GM19351 (cell line): ENCODE data around the gene LCP2.

ENCODE experiments used
- ATAC-seq: cut with Tn5 transposase; IDR thresholded peaks from one replicate; pipeline ENCODE4 v1.9.1; 2021; ENCODE audit warnings: mild to moderate bottlenecking, moderate library complexity; ENCODE audit not compliant: unreplicated experiment

Gene LCP2

DNA sequence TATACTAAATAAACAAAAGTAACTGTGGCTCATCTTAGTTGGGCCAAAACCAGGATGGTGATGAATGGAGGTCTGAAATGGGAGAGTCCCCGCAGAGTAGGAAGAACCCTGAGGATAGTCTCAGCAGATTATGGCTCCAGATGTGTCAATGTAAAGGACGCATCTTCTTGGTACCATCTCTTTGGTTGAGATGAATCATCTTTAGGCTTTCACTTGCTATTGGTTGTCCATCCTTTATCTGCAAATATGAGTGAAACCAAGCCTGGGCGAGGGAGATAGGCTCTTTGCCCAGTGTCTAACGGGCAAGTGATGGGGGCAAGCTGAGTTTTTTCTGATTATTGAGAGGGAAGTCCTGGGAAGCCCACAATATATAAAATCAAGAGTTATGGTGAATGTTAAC, 19.4 kb upstream of the LCP2 start:
- no peak for ATAC-seq

DNA sequence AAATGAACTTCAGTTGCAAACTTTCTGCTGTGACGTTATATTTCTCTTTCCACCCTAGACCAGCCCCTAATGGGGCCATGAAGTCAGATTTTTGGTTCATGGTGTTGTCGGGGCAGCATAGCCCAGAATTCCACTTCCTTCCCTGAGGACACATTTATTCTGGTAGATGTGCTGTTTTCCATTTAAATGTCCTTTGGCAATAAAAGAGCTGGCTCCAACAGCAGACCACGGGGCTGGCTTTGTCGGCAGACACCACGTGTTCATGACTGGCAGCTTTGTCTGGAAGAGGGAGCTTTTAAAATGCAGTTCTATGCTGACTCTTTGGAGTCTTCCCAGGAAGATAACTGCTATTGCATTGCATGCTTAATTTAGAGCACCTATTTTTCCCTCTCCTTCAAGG, 17.6 kb upstream of the LCP2 start:
- no peak for ATAC-seq

DNA sequence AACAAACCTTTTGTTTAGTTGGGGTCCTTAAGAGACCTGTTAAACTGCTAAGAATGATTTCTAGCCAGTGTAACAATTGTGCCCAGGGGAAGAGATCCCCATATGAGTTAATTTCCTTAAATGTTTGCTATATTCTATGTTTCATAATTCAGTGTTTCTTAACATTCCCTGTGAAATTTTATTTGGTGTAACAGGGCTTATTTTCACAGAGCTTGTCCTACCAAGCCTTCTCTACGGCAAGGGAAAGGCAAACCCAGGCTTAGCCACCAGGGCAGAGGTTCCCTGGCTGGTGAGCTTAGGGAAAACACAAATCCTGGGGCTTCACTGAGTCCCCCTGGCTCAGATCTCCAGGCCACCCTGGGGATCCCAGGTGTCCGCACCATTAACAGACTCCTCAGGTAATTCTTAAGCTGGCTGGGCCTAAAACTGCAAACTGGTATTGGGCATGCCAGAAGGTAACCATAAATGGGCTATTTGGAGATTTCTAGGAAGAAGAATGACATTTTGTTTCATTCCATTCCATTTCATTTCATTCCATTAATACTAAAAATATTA, 17.0 kb upstream of the LCP2 start:
- no peak for ATAC-seq

DNA sequence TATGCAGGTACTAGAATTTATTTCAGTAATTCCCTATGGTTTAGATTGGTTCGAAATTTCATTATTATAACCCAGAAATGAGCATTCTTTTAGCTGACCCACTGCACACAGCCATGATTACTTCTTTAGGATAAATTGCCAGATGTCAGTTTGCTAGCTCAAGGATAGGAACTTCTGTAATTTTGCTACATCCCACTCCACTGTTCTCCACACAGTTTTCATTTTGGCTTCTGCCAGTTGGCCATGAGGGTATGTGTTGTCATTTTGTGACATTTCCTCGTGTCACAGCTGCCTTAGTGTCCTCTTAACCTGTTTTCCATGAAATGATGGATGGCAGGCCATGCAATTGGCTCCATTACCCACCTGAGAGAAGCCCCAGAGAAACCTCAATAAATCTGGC, 16.2 kb upstream of the LCP2 start:
- ATAC-seq = no peak

DNA sequence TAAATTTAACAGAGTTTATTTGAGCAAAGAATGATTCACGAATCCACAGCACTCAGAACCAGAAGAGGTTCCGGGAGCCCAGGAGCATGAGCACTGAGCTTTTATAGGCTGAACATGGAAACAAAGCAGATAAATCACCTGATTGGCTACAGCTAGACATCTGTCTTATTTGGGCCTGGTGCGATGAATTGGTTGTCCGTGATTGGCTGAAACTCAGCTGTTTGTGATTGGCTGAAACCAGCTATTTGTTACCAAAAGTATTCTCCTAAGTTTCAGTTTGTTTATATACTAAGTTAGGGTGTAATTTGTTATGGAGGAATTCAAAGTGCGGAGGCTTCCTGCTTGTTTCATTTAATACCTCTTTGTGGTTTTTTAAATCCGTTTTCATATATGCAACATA, 15.8 kb upstream of the LCP2 start:
- no peak for ATAC-seq

DNA sequence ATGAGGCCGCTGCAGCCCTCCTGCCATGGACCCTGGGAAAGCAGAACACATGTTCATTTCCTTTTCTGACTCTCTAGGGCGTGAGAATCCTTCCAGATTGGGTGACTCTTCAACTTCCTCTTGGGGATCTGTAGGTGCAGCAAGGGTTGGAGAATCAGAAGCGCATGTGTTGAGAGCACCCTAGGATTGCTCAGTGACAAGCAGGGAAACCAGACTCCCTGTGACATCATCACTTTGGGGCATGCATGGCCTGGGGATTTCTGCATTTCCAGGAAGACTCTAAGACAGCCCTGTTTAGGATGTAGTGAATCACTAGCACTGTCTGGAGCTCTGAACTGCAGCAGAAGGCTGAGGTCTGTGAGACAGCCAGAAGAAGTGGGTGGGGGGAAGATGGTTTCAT, 15.1 kb upstream of the LCP2 start:
- ATAC-seq = peak; percentile 76

DNA sequence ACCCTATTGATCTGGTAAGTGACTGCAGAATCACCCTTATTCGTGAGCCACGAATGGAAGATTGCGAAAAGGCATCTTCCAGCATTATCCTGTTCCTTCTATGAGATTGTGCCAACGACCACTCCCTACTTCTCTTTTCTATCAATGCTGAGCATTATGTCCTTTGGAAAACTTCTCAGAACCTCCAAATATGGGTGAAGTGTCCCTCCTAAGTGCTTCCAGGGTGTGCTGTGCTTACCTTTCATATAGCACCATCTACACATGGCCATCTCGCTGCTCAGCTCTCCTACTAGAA, 14.7 kb upstream of the LCP2 start:
- no peak for ATAC-seq

DNA sequence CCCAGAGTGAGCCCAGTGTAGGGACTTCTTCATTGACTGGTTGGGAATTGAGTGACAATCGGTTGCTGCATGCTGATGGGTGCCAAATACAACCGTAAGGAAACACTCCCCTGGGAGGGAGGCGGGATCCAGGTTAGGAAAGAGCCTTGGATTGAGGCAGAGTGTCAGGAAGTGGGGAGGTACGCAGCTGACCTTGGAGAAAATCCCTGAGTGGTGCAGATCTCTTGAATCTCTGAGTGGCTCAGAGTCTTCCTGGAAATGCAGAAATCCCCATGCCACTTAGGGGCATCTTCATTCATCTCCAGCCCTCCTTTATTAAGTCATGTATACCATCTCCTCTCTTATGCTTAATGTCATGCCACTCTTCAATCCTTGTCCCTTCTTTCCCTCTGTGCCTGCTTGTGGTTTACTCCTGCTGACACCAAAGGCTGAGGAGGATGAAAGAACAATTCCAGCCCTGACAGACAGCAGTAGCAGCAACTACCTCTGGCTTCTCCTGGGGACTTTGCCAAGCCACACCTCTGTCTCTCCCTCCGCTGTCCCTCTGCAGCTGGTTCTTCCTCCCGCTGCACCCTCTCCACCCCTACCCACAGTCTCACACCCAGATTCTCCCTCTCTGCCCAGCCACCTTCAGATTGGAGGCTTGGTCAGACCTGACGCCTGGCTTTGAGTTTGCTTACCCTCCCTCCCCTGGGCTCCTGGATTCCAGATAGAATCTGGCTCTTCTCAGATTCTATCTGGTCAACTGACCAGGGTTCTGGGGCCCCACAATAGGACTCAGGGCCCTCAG, 14.1 kb upstream of the LCP2 start:
- no peak for ATAC-seq

DNA sequence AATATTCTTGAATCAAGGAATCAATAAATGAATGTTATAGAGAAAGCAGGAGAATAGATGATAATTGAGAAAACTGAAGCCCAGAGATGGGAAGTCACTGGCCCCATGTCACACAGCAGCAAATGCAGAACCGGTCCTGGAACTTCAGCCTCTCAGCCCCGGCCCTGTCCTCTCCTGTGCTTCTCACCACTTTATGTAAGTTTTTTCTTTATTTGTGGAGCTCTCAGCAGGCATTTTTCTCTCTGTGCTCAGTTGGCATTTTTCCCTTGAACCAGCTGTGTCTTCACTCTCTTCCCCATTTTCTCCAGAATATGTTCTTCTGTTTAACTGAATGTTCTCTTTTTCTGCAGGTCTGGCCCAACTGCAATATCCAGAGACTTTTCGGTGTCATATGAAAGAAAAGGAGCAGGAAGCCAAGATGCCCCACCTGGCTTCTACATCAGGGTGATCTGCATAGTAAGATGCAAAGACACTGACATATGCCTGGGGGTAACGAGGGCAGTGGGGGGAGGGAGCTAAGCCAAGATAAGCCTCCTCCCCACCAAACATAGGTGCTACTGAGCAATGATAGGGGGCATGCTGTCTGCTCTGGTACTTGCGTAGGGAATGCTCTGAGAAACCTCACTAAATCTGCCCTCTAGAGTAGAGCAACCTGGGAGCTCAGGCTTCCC, 12.8 kb upstream of the LCP2 start:
- no peak for ATAC-seq

DNA sequence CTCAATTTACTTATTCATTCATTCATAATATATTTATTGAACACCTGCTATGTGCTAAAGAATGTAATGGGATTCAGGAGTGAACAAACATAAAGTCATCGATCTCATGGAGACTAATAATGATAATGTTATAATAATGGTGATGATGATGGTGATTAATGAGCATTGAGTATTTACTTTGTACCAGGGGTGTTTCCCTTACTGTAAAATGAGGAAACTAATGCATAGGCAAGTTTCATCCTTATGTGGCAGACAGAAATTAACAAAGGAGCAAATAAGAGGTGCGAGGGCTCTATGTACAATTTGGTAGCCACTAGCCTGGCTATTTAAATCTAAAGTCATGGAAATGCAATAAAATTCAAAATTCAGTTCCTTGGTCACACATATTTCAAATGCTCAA, 11.1 kb upstream of the LCP2 start:
- no peak for ATAC-seq

DNA sequence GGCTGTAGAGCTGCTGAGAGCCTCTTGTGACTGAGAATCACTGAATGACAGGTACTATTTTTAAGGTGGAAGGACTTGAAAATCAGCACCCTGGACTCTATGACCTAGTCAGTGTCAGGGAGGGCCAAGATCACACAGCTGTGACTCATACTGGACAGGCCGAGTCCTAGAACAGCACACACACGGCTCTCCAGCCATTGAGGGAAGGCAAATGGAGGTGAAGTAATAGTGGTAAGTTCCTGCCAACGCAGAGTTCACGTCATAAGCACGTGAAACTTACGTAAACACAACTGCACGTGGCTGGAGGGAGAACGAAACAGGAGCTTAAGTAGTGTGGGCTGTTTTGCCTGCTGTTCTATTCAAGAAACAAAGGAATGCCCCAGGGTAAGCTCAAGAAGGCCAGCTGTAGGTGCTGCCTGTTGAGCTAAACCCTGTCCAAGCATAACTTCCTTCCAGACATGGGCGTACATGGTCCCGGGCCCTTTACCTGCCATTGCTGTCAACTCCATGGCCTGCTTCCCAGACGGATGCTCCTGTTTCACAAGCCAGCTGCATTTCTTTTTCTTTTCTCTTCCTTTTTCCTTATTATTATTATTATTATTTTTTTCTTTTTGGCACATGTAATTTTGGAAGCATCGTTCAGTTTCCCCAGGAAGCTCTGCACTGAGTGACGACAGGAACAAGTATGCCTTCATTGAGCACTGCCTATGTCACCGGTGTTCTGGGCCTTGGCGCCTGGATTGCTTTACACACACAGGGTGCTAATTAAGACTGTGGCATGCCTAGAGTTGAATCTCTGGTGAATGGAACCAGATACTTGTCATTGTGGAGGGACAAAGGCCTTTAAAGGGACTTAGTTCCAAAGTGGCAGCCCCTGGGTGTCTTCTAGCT, 10.2 kb upstream of the LCP2 start:
- peak; percentile 36 for ATAC-seq

DNA sequence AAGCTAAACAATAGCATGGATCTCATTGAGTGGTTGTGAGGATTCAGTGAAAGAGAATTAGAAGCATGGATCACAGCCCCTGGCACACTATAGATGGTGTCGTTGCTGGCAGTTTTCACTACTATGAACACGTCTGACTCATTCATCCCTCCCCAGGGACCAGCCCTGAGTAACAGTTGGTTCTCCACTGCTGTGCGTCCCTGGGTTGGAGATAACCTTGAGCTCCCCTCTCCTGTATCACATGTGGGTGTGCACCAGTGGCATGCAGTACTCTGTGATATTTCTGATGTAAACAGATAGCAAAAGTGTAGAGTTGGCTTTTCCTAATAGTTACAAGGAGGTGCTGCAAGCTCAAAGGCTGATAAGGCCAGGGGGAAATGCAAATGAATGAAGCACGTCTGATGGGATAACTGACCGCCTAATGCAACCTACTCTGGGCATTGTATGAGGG, 8.8 kb upstream of the LCP2 start:
- peak; percentile 42 for ATAC-seq

DNA sequence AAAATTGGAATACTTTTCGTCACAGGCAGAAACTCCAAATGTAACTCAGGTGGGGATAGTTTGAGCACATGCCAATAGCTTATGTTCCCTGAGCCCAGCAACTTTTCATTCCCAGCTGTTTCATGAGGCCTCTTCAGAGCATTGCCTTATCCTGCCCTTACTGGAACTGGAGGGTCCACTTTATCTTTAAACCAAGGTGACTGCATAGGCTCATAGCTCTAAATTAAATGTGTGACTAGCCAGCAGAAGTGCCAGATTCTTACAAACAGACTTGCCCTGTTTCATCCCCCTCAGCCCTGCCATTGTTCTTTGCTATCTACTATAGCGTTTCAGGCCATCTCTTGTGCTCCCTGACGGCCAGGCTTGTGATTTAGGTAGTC, 8.1 kb upstream of the LCP2 start:
- no peak for ATAC-seq

DNA sequence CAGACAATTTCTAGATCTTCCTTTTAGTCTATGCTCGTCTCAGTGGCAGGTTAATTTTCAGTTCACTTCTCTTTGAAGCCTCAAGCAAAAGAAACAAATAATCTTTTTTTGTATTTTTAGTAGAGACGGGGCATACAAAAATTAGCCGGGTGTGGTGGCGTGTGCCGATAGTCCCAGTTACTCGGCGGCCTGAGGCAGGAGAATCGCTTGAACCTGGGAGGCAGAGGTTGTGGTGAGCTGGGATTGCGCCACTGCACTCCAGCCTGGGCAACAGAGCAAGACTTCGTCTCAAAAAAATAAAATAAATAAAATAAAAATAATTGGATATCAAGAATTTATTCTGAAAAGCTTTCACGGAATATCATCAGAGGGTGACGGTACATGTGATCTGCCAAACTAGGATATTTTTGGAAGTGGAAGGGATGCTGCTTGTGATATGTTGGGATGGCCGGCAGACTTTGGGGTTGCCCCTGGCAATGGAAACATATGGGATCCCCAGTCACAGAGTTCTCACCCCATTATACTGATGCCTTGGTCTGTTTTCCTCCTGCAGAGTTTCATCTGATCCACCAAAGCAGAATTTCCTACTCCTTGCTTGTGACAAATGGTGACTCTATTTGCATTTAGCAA, 7.6 kb upstream of the LCP2 start:
- no peak for ATAC-seq

DNA sequence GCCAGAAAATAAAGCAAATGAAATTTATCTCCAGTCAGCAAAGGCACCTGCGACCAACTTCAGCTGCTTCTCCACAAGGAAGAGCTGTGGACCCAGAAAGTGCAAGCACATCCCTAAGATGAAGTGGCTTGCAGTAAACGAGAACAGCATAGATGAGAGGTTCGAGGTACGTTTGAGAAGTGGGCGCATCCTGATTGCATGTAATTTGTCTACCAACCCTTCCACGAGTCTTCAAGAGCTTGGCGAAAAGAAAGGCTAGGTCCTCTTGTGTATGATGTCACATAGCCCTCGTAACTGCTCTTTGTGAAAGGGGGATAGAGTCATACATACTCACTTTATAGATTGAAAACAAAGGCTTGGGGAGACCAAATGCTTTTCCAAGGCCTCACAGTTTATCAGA, 6.0 kb upstream of the LCP2 start:
- no peak for ATAC-seq

DNA sequence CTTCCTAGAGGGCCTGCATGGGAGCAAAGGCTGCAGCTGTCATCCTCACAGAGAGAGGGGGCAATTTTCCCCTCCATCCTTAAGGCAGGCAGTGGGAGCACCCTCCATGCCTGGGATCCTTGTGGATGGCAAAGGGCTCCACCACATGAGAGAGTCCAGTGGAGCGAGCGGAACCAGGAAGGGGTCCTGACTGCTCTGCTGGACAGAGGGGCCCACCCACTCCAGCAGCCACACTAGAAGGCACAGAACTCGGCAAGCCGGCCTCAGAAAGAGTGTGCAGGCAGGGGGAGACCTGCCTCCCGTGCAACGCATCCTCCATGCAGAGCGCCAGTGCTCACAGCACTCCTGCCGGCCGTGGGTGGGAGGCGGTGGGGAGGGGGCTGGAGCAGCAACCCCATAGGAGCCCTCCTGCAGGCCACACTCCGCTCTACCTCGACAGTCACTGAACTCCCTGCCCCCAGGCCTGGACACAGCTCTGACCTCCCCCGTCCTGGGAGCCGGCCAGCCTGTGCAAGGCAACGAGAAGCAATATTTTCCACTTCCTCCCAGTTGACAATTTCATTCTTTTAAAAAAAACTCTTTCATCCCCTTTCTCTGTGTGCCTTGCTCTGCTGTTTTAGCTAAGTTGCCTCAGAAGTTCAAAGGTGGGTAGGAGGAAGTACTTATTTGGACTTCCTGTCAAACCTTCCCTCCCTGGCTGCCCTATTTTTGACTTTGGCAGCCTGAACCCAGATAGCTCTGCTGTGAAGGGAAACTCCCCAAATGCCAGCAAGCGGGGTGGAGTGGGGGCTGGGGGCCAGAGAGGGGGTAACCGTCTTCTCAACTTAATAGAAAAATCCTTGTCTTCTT, 5.3 kb upstream of the LCP2 start:
- ATAC-seq = peak; percentile 82

DNA sequence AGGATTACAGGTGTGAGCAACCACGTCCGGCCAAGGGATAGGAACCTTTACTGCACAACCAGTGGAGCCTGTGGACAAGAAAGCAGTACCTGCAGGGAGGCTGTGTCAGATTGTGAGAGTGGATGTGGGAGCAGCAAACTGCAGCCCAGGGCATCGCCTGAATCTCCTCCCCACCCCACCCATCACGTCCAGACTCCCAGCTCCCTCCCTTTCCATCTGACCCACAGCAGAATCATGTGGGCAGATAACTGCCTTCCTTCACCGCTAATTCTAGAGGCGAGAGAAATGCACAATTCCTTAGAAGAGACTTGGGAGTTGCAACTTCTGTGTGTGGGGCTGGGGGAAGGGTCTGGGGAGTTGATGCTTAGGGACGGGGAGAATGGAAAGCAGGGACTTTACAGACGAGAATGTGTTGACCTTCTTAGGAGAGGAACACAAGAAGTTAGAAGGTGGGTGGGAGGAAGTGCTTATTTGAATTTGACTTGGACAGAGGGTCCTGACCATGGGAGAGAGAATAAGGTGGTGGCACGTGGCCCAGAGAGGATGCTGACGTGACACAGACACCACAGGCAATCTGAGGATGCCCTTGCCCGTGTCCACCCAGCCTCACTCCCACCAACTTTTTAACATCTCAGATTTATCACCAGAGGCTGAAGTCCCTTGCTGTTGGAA, 4.5 kb upstream of the LCP2 start:
- ATAC-seq = no peak

DNA sequence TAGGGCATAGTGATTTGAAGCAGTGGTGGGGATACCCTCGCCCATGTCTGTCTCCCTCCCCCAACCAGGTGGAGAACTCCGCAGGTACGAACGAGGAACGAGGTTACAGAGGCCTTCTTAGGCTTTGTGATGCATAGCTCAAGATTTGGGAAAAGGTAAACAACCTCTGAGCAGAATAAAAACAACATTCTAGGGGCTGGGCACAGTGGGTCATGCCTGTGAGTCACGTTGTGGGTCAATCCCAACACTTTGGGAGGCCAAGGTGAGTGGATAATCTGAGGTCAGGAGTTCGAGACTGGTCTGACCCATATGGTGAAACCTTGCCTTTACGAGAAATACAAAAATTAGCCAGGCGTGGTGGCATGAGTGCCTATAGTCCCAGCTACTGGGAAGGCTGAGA, 3.6 kb upstream of the LCP2 start:
- no peak for ATAC-seq

DNA sequence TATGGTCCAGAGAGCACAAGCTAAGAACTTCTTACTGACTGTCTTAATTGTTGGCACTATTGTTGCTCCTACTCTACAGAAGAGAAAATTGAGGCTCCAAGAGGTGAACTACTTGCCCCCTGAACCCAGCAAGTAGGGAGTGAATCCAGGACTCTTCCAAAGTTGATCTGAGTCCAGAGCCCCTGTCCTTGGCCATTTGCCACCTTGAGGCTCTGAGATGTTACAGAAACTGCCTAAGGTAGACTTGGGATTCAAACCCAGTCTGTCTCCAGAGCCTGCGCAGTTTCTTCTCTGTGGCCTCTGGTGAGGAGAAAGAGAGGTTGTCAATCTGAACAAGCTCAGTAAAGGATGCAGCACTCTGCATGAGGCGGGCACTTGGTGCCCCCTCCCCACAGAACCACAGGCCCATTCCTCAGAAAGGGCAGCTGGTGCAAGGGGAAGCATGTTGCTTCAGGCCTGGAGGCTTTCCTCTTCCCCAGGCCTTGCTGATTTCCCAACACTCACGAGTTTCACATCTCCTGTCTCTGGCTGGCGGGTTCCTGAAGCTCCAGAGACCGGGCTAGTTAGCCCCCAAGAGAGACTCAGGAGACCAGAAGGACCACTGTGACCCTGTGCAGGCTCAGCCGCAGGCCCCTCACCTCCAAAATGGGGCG, 2.9 kb upstream of the LCP2 start:
- no peak for ATAC-seq
